ENCODE results near the gene OTUD1.
"Not testable (repeated sequence)": the region's sequence is repeated elsewhere in the genome, so short reads cannot be mapped to it uniquely, and the experiment has no call there.

The OTUD1 gene

DNA sequence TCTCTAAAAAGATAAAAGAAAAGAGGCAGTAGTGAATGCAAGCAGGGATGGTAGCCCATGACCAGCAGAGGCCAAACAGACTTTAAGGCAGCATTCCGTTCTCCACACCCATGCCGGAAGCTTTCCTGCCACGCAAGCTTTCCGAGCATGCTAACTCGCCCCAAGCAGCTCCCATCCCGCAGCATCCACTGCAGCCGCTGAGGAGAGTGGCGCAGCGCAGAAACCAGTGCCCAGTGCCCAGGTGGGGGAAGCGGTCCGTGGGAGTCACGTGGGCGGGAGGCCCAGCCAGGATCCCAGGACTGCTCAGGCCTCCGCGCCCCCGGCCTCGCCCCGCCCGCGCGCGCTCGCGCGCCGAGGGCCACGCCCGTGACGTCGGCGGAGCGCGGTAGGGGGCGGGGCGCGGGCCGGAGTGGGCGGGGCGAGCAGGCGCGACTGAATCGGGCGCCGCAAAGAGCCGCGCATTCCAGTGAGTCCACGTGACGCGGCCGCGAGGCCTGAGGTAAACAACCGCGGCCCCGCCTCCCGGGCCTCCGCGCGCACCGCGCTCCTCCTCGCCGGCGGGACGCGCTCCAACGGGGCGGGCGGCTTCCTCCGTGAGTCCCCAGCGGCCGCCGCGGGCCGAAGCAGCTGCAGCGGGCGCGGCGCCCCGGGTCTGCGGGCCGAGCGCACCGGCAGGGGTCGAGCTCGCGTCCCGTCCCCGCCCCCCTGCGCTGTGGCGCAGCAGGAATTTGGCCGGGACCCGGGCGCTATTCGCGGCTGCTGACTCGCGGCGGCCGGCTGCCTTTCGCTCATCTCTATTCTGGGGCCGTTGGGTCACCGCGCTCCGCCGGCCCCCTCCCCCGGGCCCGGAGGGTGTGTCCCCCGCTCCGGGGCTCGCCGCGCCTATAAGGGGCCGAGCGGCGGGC lies at the start of gene OTUD1:
OTUD1 (plus strand) TSS at position 529 of the 905 bp plus-strand sequence. CDS start 383 bp downstream, outside the sequence.
- peak; percentile 56 to 71 for DNase-seq

GRCh38 chr10:23390408-23390807 lies 48.5 kb upstream of the OTUD1 start:
- DNase-seq = not testable (repeated sequence)

- DNase-seq = no peak
Measured at GRCh38 chr10:23390809-23391208, 48.1 kb upstream of the OTUD1 start.

- no peak for DNase-seq
Measured at GRCh38 chr10:23391821-23392220, 47.1 kb upstream of the OTUD1 start.

DNA sequence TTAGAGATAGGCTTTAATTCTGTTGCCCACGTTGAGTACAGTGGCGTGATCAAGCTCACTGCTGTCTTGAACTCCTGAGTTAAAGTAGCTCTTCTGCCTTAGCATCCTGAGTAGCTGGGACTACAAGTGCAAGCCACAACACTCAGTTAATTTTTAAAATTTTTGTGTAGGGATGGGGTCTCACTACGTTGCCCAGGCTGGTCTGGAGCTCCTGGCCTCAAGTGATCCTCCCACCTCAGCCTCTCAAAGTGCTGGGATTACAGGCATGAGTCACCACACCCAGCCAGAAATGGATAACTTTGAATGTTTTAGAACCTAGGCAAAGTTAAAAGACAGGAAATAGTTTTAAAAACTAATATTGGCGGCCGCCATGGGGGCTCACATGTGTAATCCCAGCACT lies 43.9 kb upstream of the OTUD1 start:
- DNase-seq = no peak

- no peak for DNase-seq
Measured at GRCh38 chr10:23396695-23397094, 42.2 kb upstream of the OTUD1 start.

- no peak for DNase-seq
Measured at GRCh38 chr10:23399701-23400144, 39.2 kb upstream of the OTUD1 start.

- no peak for DNase-seq
Measured at GRCh38 chr10:23402856-23403255, 36.0 kb upstream of the OTUD1 start.

DNA sequence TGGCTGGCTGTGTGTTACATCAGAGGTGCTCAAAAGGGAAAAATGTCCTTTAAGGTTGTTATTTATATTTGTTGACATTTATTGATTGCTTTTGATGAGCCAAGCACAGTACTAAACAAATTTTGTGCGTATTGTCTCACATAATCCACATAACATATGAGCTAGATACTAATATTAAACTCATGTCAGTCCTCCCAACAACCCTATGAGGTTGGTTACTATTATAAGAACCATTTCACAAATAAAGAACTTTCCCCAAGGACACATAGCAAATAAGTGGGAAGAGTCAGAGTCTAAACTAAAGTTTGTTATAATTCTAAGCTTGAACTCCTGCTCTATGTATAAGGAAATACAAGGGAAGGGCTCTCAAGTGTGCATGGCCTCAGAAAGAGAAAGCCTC lies 35.6 kb upstream of the OTUD1 start:
- no peak for DNase-seq

DNA sequence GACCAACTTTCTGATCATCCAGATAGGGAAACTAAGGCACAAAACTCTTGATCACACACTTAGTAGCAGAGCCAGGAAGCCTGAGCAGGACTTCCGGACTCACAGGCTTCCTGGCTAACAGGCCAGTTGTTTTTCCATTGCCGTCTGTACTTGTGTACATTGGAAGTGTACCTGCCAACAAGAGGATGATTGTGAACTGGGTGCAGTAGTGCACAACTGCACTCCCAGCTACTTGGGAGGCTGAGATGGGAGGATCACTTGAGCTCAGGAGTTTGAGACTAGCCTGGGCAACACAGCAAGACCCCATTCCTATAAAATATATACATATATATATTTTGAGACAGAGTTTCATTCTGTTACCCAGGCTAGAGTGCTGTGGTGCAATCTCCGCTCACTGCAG lies 35.2 kb upstream of the OTUD1 start:
- DNase-seq = no peak

DNA sequence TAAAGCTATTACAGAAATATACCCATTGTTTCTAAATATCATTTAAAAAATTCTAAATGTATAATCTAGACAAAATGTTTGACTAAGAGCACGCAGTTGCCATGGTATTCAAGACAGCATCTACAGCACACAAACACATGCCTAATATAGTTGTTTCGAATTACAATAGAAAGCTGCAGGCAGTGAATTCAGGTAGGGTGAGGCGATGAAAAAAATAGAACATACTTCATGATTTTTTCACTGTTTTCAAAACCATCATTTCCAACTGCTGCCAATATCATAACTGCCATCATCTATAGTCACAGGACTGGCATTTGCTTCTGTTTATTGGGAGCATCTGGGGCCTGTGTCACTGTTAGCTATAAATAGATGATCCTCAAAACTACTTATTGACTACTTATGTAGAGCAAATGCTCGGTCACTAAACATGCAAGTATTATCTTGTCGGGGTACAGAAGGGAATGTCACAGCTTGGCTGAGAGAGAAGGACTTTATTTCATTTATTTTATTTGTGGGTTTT lies 34.4 kb upstream of the OTUD1 start:
- no peak for DNase-seq

- DNase-seq = no peak
Measured at GRCh38 chr10:23405540-23405939, 33.3 kb upstream of the OTUD1 start.

DNA sequence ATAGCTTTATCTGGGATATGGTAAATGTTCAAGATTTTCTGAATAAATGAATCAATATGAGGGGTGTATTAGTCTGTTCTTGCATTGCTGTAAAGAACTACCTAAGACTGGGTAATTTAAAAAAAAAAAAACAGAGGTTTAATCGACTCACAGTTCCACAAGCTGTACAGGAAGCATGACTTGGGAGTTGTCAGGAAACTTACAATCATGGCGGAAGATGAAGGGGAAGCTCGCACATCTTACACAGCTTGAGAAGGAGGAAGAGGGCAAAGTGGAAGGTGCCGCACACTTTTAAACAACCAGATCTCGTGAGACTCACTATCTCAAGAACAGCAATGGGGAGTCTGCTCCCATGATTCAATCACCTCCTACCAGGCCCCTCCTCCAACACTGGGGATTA lies 32.5 kb upstream of the OTUD1 start:
- DNase-seq = no peak

DNA sequence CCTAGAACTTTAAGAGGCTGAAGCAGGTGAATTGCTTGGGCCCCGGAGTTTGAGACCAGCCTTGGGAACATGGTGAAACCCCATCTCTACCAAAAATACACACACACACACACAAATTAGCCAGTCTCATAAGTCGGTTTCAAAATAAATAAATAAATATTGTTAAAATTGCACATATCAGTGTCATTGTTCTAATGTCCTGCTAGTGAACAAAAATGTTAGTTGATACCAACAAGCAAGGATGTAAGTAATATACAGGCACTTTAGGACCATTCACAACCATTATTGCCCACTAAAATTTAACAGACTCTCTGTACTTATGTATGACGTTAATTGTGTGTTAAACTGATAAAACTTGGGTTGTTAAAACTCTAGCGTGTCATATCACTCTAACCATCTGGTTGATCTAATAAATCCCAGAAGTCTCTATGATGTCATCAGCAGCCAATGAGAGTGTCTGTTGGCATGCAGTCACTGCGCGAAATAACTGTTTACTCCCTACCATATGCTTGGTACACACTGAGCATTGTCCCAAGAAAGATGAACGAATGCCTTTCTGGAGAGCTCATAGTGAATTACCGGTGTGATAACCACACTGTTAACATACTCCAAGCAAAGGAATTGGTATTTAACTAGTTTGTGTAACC lies 30.4 kb upstream of the OTUD1 start:
- DNase-seq = peak; percentile 3 to 28

- DNase-seq = no peak
Measured at GRCh38 chr10:23412223-23412622, 26.7 kb upstream of the OTUD1 start.

GRCh38 chr10:23413629-23414089 lies 25.2 kb upstream of the OTUD1 start:
- DNase-seq = no peak

DNA sequence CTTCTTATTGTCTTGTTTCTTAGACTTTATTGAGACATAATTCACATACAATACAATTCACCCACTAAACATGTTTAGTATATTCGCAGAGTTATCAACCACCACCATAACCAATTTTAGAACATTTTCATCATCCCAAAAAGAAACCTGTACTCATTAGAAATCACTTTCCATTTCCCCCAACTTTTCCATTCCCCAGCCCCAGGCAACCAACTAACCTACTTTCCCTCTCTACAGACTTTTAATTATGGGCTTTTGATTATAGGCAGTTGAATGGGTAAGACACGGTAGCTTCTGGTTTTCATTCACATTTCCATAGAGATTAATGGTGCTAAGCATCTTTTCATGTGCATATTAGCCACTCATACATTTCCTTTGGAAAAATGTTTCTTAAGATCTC lies 24.2 kb upstream of the OTUD1 start:
- no peak for DNase-seq

- no peak for DNase-seq
Measured at GRCh38 chr10:23417254-23417653, 21.6 kb upstream of the OTUD1 start.

GRCh38 chr10:23418051-23418681 lies 20.7 kb upstream of the OTUD1 start:
- DNase-seq = no peak

GRCh38 chr10:23419201-23419600 lies 19.7 kb upstream of the OTUD1 start:
- DNase-seq = no peak

- no peak for DNase-seq
Measured at GRCh38 chr10:23419655-23420329, 19.1 kb upstream of the OTUD1 start.

DNA sequence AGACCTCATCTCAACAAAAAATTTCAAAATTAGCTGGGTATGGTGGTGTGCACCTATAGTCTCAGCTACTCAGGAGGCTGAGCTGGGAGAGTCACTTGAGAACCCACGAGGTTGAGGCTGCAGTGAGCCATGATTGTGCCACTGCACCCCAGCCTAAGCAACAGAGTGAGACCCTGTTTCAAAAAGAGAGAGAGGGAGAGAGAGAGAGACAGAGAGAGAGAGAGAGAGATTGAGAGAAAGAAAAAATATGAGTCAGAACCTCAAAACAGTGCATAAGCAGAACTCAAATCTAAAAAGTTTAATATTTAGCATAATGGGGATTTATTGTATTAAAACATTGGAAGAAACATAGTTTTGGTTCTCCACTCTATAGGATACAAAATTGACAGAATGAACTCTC lies 17.5 kb upstream of the OTUD1 start:
- DNase-seq = no peak

GRCh38 chr10:23422003-23422411 lies 16.9 kb upstream of the OTUD1 start:
- DNase-seq = no peak
